GM15510 (cell line): ENCODE results near the gene MRPS22.

ENCODE experiments used
- POLR2A ChIP-seq: IDR thresholded peaks from 3 replicates; pipeline ENCODE4 v1.6.1; 2011; ENCODE audit warnings: borderline replicate concordance; ENCODE audit not compliant: insufficient read length; ENCODE audit errors: extremely low read depth

Gene MRPS22

DNA sequence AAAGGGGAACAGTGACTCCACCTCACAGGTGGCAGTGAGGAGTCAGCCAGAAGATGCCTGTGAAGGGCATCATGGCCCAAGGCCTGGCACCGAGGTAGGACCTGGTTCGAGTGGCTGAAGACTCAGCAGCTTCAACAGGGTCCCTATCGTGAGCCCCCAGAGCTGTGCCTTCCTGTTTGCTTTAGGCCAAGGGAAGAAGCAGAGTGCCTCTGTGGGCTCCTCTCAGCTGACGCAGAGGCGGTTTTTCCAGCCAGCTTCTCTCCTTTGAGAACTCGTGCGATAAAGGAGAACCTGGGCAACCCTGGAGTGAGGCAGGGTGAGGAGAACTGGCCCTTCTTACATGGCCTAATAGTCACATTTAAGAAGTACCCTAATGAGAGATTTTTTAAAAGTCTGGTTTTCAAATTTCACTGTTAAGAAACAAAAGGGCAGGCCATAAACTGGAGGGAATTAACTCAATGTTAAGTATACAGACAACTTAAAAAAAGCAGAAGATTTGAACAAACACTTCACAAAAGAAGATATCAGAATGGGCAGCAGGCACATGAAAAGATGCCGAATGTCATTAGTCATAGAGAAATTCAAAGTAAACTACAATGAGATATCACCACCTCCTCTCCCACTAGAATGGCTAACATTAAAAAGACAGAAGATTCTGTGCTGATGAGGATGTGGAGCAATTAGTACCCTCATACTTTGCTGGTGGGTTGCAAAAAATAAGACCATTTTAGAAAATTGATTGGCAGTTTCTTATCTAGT is 23.1 kb upstream of the MRPS22 start:
- TF ChIP-seq POLR2A: no peak

DNA sequence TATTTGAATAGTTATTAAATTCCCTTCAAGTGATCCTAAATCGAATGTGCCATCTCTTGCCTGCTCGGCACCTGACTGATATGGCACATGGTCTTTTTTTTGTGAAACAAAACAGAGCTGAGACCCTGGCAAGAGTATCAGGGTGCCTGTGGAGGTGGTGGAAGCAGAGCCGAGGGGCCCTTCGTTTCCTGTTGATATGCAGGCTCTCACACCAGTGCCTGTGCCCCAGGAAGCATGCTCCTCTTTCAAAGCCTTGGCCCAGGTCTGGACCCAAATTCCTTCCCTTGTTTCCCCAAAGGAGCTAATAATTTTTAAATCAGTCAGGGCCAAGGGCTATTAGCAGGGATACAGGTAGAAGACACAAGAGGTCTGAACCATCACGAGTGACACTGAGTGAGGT is 21.5 kb upstream of the MRPS22 start:
- no peak for TF ChIP-seq POLR2A

DNA sequence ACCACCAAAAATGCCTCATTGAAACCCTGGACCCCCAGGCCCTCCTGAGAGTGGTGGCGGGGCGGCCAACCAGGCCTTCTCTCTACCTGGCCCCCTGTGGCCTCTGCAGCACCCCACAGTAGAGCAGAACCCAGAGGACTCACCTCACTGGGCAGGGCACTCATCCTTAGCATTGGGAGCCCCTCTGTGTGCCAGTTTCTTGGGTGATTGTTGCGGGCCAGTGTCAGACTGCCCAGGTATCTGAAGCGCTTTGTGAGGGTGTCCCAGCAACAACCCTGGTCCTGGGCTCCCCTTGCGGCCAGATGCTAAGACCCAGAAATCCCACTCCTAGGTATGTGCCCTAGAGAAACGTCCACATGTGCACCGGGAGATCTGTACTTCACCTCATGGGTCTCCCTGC is 20.7 kb upstream of the MRPS22 start:
- no peak for TF ChIP-seq POLR2A

GRCh38 chr3:139324456-139324855 is 19.4 kb upstream of the MRPS22 start:
- no peak for TF ChIP-seq POLR2A

- TF ChIP-seq POLR2A: no peak
These were observed 18.3 kb upstream of the MRPS22 start for GRCh38 chr3:139325551-139325950.

- no peak for TF ChIP-seq POLR2A
These were observed 17.7 kb upstream of the MRPS22 start for GRCh38 chr3:139326131-139326530.

GRCh38 chr3:139326707-139327106 is 17.1 kb upstream of the MRPS22 start:
- TF ChIP-seq POLR2A: no peak

GRCh38 chr3:139327231-139327630 is 16.6 kb upstream of the MRPS22 start:
- TF ChIP-seq POLR2A: no peak

DNA sequence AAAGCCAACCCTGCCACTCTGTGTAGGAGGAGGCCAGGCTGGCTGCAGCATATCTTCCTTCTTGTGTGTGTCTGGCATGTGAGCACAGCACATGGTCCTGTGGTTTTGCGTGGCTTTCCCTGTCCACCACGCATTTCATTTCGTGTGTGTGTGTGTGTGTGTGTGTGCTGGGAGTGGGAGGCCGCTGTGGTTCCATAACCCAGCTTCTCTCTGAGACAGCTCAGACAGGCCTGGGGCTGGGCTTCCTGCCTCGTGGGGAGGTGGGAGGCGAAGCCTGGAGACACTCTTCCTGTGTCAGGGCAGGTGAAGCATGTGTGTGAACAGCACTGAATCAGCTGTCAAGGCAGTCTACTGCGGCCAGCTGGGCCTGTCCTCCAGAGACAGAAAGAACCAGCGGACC is 16.0 kb upstream of the MRPS22 start:
- no peak for TF ChIP-seq POLR2A

- TF ChIP-seq POLR2A: no peak
These were observed 15.5 kb upstream of the MRPS22 start for GRCh38 chr3:139328356-139328755.

DNA sequence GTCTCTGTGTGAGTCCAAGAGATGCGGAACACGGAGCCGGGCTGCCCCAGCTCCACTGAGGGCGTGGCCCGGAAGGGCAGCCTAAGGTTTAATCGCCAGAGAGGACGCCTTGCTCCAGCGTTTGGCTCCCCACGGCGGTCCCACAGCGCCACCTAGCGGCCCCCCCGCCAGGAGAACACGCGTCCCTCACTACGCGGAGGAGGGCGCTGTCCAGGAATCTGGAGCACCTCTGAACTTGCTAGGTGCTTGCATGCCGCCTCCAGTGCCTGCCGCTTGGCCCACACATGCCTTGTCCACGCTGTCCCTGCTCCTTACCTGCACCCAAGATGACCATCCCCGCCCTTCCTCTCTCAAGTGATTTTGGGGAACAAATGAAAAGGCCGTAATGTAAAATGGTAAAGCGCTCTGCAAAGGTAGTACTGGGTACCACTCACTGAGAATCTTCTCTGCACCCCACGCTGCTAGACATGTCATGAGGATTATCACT is 14.4 kb upstream of the MRPS22 start:
- TF ChIP-seq POLR2A: no peak

DNA sequence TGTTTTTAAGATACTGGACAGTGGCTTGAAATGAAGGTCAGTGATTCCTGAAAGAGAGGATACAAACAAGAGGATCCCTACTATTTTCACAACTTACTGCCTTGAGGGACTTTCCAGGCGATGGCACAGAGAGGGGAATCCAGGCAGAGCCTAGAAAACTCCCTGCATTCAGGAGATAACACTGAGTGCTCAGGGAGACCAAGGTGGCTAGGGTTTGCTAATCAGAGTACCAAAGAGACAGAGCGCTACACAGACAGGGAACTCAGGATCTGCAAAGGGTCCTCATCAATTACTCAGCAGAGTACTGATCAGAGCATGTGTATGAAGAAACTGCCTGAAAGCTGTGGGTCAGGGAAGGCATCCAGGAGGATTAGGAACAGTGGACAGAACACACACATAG is 11.7 kb upstream of the MRPS22 start:
- no peak for TF ChIP-seq POLR2A

GRCh38 chr3:139338405-139338804 is 5.4 kb upstream of the MRPS22 start:
- TF ChIP-seq POLR2A: no peak

DNA sequence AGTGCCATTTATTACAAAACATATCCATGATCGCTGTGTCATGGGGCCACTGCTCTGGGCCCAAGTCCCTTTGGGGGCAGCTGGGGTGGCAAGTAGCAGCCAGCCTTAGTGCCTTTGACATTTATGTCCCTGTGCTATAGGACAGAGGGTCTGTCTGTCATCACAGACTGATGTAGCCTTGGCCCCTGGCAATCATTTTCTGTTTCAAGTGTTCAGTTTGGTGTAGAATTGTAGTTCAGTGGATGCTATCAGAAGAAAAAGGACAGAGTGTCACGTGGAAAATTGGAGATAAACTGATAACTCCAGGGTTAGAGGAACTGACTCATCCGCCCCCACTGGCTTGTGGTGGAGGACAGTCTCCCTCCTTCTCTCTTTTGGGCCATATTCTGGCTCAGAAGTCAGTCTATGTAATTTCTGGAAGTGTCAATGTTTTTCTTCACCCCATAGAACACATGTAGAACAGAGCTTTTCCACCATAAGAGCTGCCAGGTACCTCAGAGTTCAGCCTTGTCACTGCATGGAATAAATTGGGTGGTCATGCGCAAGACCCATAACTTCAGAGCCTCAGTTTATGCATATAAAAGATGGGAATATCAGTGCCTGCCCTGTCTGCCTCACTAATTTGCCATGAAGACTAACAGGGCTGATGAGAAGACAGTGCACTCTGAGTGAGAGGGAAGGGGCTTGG is 4.5 kb upstream of the MRPS22 start:
- TF ChIP-seq POLR2A: no peak

GRCh38 chr3:139340784-139341183 is 3.0 kb upstream of the MRPS22 start:
- no peak for TF ChIP-seq POLR2A

GRCh38 chr3:139342054-139342453 is 1.8 kb upstream of the MRPS22 start:
- TF ChIP-seq POLR2A: no peak
